ENCODE measurements around the gene TGM3.

- TF ChIP-seq POLR2A (IDR thresholded peaks at IDR 0.05; ENCODE audit: low read depth, low read length) (no peak), POLR2AphosphoS5 (IDR thresholded peaks at IDR 0.05; ENCODE audit: low read depth, low read length) (no peak), TAF1 (IDR thresholded peaks at IDR 0.05; ENCODE audit: low read depth, low read length) (no peak)
Observed at GRCh38 chr20:2276015-2276414, 19.8 kb upstream of the TGM3 start.

All from GM12891 (cell line).